SK-N-SH treated with all-trans-retinoic acid at 6 μM for 48 hours (cell line): Measurements from ENCODE around the gene KAT6B.

Experiments
- BACH2 ChIP-seq: fragments of 250-450 bp; sonication (Bioruptor Pico); IDR thresholded peaks from 2 replicates; pipeline ENCODE4 v1.9.0; 2021; ENCODE audit warnings: mild to moderate bottlenecking, borderline replicate concordance
- ESRRG ChIP-seq: fragments of 250-450 bp; sonication (Bioruptor Pico); IDR thresholded peaks from 2 replicates; pipeline ENCODE4 v1.6.1; 2021; ENCODE audit warnings: mild to moderate bottlenecking
- ISL1 ChIP-seq: fragments of 250-450 bp; sonication (Bioruptor Pico); IDR thresholded peaks from 2 replicates; pipeline ENCODE4 v2.1.2; 2022; ENCODE audit warnings: mild to moderate bottlenecking, moderate library complexity
- PATZ1 ChIP-seq: fragments of 250-450 bp; sonication (Bioruptor Pico); IDR thresholded peaks from 2 replicates; pipeline ENCODE4 v1.8.0; 2020; ENCODE audit warnings: mild to moderate bottlenecking, moderate library complexity, borderline replicate concordance
- RARB ChIP-seq: fragments of 250-450 bp; sonication (Bioruptor Pico); IDR thresholded peaks from 2 replicates; pipeline ENCODE4 v1.8.0; 2021; ENCODE audit warnings: mild to moderate bottlenecking, moderate library complexity
- TCF4 ChIP-seq: fragments of 250-450 bp; sonication (Bioruptor Pico); IDR thresholded peaks from 2 replicates; pipeline ENCODE4 v1.8.0; 2021; ENCODE audit warnings: mild to moderate bottlenecking, moderate library complexity, borderline replicate concordance
- ZFP3 ChIP-seq: fragments of 250-450 bp; sonication (Bioruptor Pico); IDR thresholded peaks from 2 replicates; pipeline ENCODE4 v1.5.0; 2020; ENCODE audit warnings: mild to moderate bottlenecking, moderate library complexity
- ZFP30 ChIP-seq: fragments of 450-650 bp; formaldehyde crosslinking; IDR thresholded peaks from 2 replicates; pipeline ENCODE4 v1.5.0; 2022; ENCODE audit warnings: mild to moderate bottlenecking, moderate library complexity
- ZNF70 ChIP-seq: fragments of 450-650 bp; formaldehyde crosslinking; IDR thresholded peaks from 2 replicates; pipeline ENCODE4 v1.5.0; 2020; ENCODE audit warnings: mild to moderate bottlenecking, moderate library complexity
- TF ChIP-seq, protein P1 (sequence below): fragments of 250-450 bp; sonication (Bioruptor Pico); IDR thresholded peaks from 2 replicates; pipeline ENCODE4 v1.5.0; 2020; ENCODE audit warnings: mild to moderate bottlenecking, moderate library complexity
- TF ChIP-seq, protein P2 (sequence below): fragments of 250-450 bp; sonication (Bioruptor Pico); IDR thresholded peaks from 2 replicates; pipeline ENCODE4 v1.8.0; 2021; ENCODE audit warnings: low read depth, mild to moderate bottlenecking, moderate library complexity, borderline replicate concordance

DNA sequence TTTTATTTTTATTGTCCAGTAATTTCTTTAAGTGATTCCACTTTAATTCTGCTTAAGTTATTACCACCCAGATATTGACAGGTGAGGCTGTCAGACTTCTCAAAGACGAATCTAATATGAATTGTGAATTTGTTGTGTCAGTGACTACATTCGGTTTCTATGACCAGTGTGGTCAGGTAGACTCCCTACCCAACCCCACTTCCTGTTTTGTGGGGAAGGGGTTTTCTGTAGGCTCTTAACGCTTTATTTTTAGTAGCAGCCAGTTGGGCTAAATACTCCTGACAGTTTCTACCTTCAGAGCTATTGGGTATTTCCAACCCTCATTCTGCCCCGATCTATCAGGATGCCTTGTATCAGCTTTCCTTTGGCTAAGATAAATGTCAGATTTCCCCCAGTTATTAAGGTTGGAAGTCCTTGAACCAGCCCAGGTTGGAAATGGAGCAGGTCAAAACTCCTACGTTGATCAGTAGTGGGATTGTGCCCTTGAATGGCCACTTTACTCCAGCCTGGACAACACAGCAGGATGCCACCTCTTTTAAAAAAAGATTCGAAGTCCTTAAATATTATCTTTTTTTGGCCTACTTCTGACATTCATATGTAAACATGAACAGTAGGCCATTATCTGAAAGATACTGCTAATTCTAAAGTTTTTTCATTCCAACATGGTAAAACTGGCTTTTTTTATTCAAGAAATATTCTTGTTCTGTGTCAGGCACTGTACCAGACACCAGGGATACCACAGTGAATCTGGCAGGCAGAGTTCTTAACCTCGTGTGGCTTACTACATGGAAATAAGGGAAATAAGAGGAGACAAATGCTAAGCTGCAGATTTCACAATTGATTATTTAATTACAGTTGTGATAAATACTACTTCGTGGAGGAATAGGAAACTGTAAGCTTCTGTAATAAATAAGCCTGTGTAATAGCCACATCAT is 151.8 kb downstream of the KAT6B start:
- no peak for TF ChIP-seq ESRRG (CRISPR knock-in tag)
- TF ChIP-seq, protein P1, sequence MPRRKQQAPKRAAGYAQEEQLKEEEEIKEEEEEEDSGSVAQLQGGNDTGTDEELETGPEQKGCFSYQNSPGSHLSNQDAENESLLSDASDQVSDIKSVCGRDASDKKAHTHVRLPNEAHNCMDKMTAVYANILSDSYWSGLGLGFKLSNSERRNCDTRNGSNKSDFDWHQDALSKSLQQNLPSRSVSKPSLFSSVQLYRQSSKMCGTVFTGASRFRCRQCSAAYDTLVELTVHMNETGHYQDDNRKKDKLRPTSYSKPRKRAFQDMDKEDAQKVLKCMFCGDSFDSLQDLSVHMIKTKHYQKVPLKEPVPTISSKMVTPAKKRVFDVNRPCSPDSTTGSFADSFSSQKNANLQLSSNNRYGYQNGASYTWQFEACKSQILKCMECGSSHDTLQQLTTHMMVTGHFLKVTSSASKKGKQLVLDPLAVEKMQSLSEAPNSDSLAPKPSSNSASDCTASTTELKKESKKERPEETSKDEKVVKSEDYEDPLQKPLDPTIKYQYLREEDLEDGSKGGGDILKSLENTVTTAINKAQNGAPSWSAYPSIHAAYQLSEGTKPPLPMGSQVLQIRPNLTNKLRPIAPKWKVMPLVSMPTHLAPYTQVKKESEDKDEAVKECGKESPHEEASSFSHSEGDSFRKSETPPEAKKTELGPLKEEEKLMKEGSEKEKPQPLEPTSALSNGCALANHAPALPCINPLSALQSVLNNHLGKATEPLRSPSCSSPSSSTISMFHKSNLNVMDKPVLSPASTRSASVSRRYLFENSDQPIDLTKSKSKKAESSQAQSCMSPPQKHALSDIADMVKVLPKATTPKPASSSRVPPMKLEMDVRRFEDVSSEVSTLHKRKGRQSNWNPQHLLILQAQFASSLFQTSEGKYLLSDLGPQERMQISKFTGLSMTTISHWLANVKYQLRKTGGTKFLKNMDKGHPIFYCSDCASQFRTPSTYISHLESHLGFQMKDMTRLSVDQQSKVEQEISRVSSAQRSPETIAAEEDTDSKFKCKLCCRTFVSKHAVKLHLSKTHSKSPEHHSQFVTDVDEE = no peak
- no peak for TF ChIP-seq ISL1 (CRISPR knock-in tag)
- no peak for TF ChIP-seq ZFP3 (CRISPR knock-in tag)
- TF ChIP-seq ZFP30 = no peak
- TF ChIP-seq PATZ1 (CRISPR knock-in tag) = no peak
- TF ChIP-seq ZNF70 (CRISPR knock-in tag) = no peak
- TF ChIP-seq RARB (CRISPR knock-in tag) = no peak
- no peak for TF ChIP-seq TCF4 (CRISPR knock-in tag)
- TF ChIP-seq BACH2 (CRISPR knock-in tag) = no peak
- TF ChIP-seq, protein P2, sequence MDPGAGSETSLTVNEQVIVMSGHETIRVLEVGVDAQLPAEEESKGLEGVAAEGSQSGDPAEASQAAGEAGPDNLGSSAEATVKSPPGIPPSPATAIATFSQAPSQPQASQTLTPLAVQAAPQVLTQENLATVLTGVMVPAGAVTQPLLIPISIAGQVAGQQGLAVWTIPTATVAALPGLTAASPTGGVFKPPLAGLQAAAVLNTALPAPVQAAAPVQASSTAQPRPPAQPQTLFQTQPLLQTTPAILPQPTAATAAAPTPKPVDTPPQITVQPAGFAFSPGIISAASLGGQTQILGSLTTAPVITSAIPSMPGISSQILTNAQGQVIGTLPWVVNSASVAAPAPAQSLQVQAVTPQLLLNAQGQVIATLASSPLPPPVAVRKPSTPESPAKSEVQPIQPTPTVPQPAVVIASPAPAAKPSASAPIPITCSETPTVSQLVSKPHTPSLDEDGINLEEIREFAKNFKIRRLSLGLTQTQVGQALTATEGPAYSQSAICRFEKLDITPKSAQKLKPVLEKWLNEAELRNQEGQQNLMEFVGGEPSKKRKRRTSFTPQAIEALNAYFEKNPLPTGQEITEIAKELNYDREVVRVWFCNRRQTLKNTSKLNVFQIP (CRISPR knock-in tag) = no peak
